ENCODE results near the gene PLEKHG3.

- TF ChIP-seq GATA2 (IDR thresholded peaks at IDR 0.05; ENCODE audit: low read depth, low read length) = no peak
- TF ChIP-seq GATA3 (IDR thresholded peaks at IDR 0.05; ENCODE audit: low read depth, low read length) = no peak
Measured at GRCh38 chr14:64728856-64729255, 24.6 kb downstream of the PLEKHG3 start.

All from SH-SY5Y (cell line).